Neural cell (in vitro differentiated cells): ENCODE data around the gene IRF2BP1. TPM values are rescaled to one million over a fixed set of nuclear protein-coding genes. Genes with fewer than 3 reads are reported as not detected.

ENCODE experiments used
- H2AFZ ChIP-seq: fragments of 200-600, 300-800 bp; sonication (generic), shearing (Covaris generic); 2 replicates; pipeline ENCODE4 v1.6.0; 2014; ENCODE audit warnings: low read depth, mild to moderate bottlenecking, antibody characterized with exemption, low read length, moderate library complexity
- H3F3A ChIP-seq: fragments of 200-600 bp; shearing (Covaris generic); 2 replicates; pipeline ENCODE4 v1.6.1; 2016; ENCODE audit warnings: mild to moderate bottlenecking, moderate library complexity, mixed read lengths, antibody characterized with exemption, low read length; ENCODE audit not compliant: insufficient read depth, poor library complexity, severe bottlenecking
- H3K27ac ChIP-seq: fragments of 200-600, 300-800 bp; sonication (generic), shearing (Covaris generic); 2 replicates; pipeline ENCODE4 v1.5.1; 2014; ENCODE audit warnings: mild to moderate bottlenecking, low read length, moderate library complexity
- H3K27me3 ChIP-seq: fragments of 300-800, 200-600 bp; sonication (generic), shearing (Covaris generic); 2 replicates; pipeline ENCODE4 v1.6.0; 2014; ENCODE audit warnings: mild to moderate bottlenecking, low read depth, low read length, moderate library complexity; ENCODE audit not compliant: insufficient read depth
- H3K36me3 ChIP-seq: fragments of 300-800, 200-600 bp; sonication (generic), shearing (Covaris generic); 2 replicates; pipeline ENCODE4 v1.5.1; 2014; ENCODE audit warnings: mild to moderate bottlenecking, antibody characterized with exemption, low read length, moderate library complexity; ENCODE audit not compliant: insufficient read depth
- H3K4me2 ChIP-seq: fragments of 300-800, 200-600 bp; sonication (generic), shearing (Covaris generic); 2 replicates; pipeline ENCODE4 v1.6.0; 2014; ENCODE audit warnings: mild to moderate bottlenecking, low read length
- H3K4me3 ChIP-seq: fragments of 300-800, 200-600 bp; sonication (generic), shearing (Covaris generic); 2 replicates; pipeline ENCODE4 v1.5.1; 2014; ENCODE audit warnings: mild to moderate bottlenecking, low read length, moderate library complexity
- H3K79me2 ChIP-seq: fragments of 200-600 bp; shearing (Covaris generic); replicated peaks from 2 replicates; pipeline ENCODE4 v1.6.0; 2014; ENCODE audit warnings: mild to moderate bottlenecking, low read length, moderate library complexity; ENCODE audit not compliant: insufficient read depth
- H3K9ac ChIP-seq: fragments of 300-800, 200-600 bp; sonication (generic), shearing (Covaris generic); 2 replicates; pipeline ENCODE4 v1.6.1; 2016; ENCODE audit warnings: mild to moderate bottlenecking, low read length, mixed read lengths
- H3K9me2 ChIP-seq: fragments of 200-600 bp; shearing (Covaris generic); 2 replicates; pipeline ENCODE4 v1.6.1; 2016; ENCODE audit warnings: mild to moderate bottlenecking, low read length, mixed read lengths; ENCODE audit not compliant: insufficient read depth
- H3K9me3 ChIP-seq: fragments of 200-600, 300-800 bp; sonication (generic), shearing (Covaris generic); 2 replicates; pipeline ENCODE4 v1.6.1; 2016; ENCODE audit warnings: mild to moderate bottlenecking, mixed run types, low read length, moderate library complexity, mixed read lengths
- H4K20me1 ChIP-seq: fragments of 200-600 bp; shearing (Covaris generic); 2 replicates; pipeline ENCODE4 v1.6.1; 2016; ENCODE audit warnings: mild to moderate bottlenecking, mixed run types; ENCODE audit not compliant: insufficient read depth
- EP300 ChIP-seq: fragments of 450-650 bp; conservative IDR thresholded peaks from 2 replicates; pipeline ENCODE4 v1.6.1; 2014; ENCODE audit warnings: antibody characterized with exemption, mild to moderate bottlenecking, moderate library complexity; ENCODE audit not compliant: poor library complexity, severe bottlenecking
- EZH2 ChIP-seq: fragments of 200-600, 300-800 bp; shearing (Covaris generic), sonication (generic); IDR thresholded peaks from 2 replicates; pipeline ENCODE4 v1.6.1; 2014; ENCODE audit warnings: antibody characterized with exemption, low read length, borderline replicate concordance, mild to moderate bottlenecking; ENCODE audit not compliant: insufficient read depth, poor library complexity, severe bottlenecking
- MXI1 ChIP-seq: fragments of 450-650 bp; conservative IDR thresholded peaks from 2 replicates; pipeline ENCODE4 v1.6.1; 2014; ENCODE audit warnings: antibody characterized with exemption, mild to moderate bottlenecking; ENCODE audit not compliant: poor library complexity, severe bottlenecking
- POLR2AphosphoS5 ChIP-seq: IDR thresholded peaks from 2 replicates; pipeline ENCODE4 v1.6.1; 2012
- RAD21 ChIP-seq: fragments of 450-650 bp; conservative IDR thresholded peaks from 2 replicates; pipeline ENCODE4 v1.6.1; 2014; ENCODE audit warnings: antibody characterized with exemption, mild to moderate bottlenecking, moderate library complexity
- SMC3 ChIP-seq: fragments of 450-650 bp; conservative IDR thresholded peaks from 2 replicates; pipeline ENCODE4 v1.6.1; 2014; ENCODE audit warnings: antibody characterized with exemption, mild to moderate bottlenecking, moderate library complexity; ENCODE audit not compliant: poor library complexity
- TAF1 ChIP-seq: IDR thresholded peaks from 2 replicates; pipeline ENCODE4 v1.6.1; 2012; ENCODE audit warnings: low read depth
- polyA plus RNA-seq: library from polyadenylated mRNA; depleted of rRNA; stranded (reverse); fragments of >200 nt; gene quantifications from 2 replicates; pipeline ENCODE4 v1.2.3, GENCODE V29; 2014
- TF ChIP-seq, protein P1 (sequence below): IDR thresholded peaks from 2 replicates; pipeline ENCODE4 v1.6.1; 2012; ENCODE audit warnings: borderline replicate concordance
- TF ChIP-seq, protein P2 (sequence below): fragments of 450-650 bp; IDR thresholded peaks from 2 replicates; pipeline ENCODE4 v1.5.1; 2014; ENCODE audit warnings: antibody characterized with exemption, mild to moderate bottlenecking, moderate library complexity; ENCODE audit not compliant: poor library complexity, severe bottlenecking

IRF2BP1 gene
- polyA plus RNA-seq, 1 donor from 2014 or later, result 26.9 TPM

DNA sequence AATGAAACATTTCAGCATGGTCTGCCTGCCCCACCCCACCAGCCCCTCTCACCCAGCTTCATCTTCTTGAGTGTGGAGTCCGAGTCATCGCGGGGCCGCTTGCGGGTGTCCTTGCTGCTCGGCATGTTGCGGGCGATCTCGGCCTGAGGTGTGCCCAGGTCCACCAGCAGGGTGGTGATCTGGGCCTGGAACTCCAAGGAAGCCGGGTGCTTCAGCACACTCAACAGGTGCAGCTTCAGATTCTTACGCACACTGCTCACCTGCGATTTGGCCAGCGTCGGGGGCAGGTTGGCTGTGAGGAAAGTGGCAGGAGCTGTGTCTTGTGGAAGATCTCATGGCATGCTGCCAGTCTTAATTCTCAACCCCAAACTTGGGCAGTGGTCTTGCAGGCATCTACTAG, 43.7 kb downstream of the IRF2BP1 start:
- Histone ChIP-seq H3K4me3 (no peak overlapping the region), H3K27ac (no peak overlapping the region), H3F3A (no peaks in the 10 kb centered on the region), H3K27me3 (no peaks in the 10 kb centered on the region), H3K36me3 (no peaks in the 10 kb centered on the region), H3K9me2 (no peaks in the 10 kb centered on the region), H2AFZ (no peak overlapping the region), H4K20me1 (no peaks in the 10 kb centered on the region), H3K9ac (no peak overlapping the region), H3K9me3 (peaks cover 4% of the 10 kb centered on the region), H3K4me2 (no peak overlapping the region), H3K79me2 (no peaks in the 10 kb centered on the region)
- TF ChIP-seq TAF1, result no peak

DNA sequence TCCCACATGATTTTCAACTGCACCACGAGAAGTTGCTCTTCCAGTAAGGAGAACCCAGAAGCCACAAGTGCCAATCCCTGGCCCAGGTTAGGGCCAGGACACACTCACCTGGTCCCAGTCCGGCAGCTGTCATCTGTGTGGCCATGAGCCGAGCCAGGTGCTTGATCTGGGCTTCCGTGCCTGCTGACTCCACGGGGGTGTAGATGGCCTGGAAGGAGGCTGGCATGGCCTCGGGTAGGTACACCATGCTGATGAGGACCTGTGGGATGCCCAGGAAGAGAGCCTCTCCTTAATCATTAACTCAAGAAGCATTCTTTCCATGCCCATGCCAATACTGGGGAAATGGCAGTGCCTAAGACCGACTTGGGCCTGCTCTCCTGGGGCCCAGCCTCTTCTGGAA, 51.0 kb downstream of the IRF2BP1 start:
- H3K27me3 ChIP-seq, result no peaks in the 10 kb centered on the region
- H3K9ac ChIP-seq, result no peak overlapping the region
- no peak overlapping the region for H3K4me2 ChIP-seq
- no peaks in the 10 kb centered on the region for H3K9me2 ChIP-seq
- no peaks in the 10 kb centered on the region for H3F3A ChIP-seq
- no peaks in the 10 kb centered on the region for H3K36me3 ChIP-seq
- H3K79me2 ChIP-seq, result no peaks in the 10 kb centered on the region
- H4K20me1 ChIP-seq, result no peaks in the 10 kb centered on the region
- peaks cover 4% of the 10 kb centered on the region for H3K9me3 ChIP-seq
- no peak overlapping the region for H2AFZ ChIP-seq
- H3K4me3 ChIP-seq, result no peak overlapping the region
- TF ChIP-seq SMC3 (no peak), TAF1 (no peak), EZH2 (no peak), MXI1 (no peak), POLR2AphosphoS5 (no peak), EP300 (no peak), RAD21 (no peak)
- TF ChIP-seq, protein P1, sequence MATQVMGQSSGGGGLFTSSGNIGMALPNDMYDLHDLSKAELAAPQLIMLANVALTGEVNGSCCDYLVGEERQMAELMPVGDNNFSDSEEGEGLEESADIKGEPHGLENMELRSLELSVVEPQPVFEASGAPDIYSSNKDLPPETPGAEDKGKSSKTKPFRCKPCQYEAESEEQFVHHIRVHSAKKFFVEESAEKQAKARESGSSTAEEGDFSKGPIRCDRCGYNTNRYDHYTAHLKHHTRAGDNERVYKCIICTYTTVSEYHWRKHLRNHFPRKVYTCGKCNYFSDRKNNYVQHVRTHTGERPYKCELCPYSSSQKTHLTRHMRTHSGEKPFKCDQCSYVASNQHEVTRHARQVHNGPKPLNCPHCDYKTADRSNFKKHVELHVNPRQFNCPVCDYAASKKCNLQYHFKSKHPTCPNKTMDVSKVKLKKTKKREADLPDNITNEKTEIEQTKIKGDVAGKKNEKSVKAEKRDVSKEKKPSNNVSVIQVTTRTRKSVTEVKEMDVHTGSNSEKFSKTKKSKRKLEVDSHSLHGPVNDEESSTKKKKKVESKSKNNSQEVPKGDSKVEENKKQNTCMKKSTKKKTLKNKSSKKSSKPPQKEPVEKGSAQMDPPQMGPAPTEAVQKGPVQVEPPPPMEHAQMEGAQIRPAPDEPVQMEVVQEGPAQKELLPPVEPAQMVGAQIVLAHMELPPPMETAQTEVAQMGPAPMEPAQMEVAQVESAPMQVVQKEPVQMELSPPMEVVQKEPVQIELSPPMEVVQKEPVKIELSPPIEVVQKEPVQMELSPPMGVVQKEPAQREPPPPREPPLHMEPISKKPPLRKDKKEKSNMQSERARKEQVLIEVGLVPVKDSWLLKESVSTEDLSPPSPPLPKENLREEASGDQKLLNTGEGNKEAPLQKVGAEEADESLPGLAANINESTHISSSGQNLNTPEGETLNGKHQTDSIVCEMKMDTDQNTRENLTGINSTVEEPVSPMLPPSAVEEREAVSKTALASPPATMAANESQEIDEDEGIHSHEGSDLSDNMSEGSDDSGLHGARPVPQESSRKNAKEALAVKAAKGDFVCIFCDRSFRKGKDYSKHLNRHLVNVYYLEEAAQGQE, result no peak
- TF ChIP-seq, protein P2, sequence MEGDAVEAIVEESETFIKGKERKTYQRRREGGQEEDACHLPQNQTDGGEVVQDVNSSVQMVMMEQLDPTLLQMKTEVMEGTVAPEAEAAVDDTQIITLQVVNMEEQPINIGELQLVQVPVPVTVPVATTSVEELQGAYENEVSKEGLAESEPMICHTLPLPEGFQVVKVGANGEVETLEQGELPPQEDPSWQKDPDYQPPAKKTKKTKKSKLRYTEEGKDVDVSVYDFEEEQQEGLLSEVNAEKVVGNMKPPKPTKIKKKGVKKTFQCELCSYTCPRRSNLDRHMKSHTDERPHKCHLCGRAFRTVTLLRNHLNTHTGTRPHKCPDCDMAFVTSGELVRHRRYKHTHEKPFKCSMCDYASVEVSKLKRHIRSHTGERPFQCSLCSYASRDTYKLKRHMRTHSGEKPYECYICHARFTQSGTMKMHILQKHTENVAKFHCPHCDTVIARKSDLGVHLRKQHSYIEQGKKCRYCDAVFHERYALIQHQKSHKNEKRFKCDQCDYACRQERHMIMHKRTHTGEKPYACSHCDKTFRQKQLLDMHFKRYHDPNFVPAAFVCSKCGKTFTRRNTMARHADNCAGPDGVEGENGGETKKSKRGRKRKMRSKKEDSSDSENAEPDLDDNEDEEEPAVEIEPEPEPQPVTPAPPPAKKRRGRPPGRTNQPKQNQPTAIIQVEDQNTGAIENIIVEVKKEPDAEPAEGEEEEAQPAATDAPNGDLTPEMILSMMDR, result no peak
- no peak overlapping the region for H3K27ac ChIP-seq

Other genes with a start within 250 kb of the IRF2BP1 start
- 18.9 and 19.2 TPM in 2 replicates for gene EML2, start 246.7 kb downstream of the IRF2BP1 start, polyA plus RNA-seq
- gene GIPR, start 217.9 kb downstream of the IRF2BP1 start, polyA plus RNA-seq, result 6.4 and 13.1 TPM in 2 replicates
- 333 and 372 TPM in 2 replicates for gene SNRPD2, start 194.2 kb downstream of the IRF2BP1 start, polyA plus RNA-seq
- 6.8 and 8.4 TPM in 2 replicates for gene QPCTL, start 193.5 kb downstream of the IRF2BP1 start, polyA plus RNA-seq
- gene FBXO46, start 155.2 kb downstream of the IRF2BP1 start, polyA plus RNA-seq, result 12.5 and 13.2 TPM in 2 replicates
- not detected in 2 replicates for gene MEIOSIN, start 152.7 kb downstream of the IRF2BP1 start, polyA plus RNA-seq
- gene SIX5, start 116.9 kb downstream of the IRF2BP1 start, polyA plus RNA-seq, result 0.50 TPM in 1 of 2 replicates, not detected in the other
- gene DMPK, start 103.7 kb downstream of the IRF2BP1 start, polyA plus RNA-seq, result 34.3 and 50.1 TPM in 2 replicates
- 20.4 and 28.5 TPM in 2 replicates for gene DMWD, start 93.3 kb downstream of the IRF2BP1 start, polyA plus RNA-seq
- gene RSPH6A, start 70.8 kb downstream of the IRF2BP1 start, polyA plus RNA-seq, result not detected in 2 replicates
- 22.2 and 33.9 TPM in 2 replicates for gene SYMPK, start 23.0 kb downstream of the IRF2BP1 start, polyA plus RNA-seq
- gene FOXA3, start 21.8 kb downstream of the IRF2BP1 start, polyA plus RNA-seq, result not detected in 2 replicates
- gene MYPOP, start 16.5 kb upstream of the IRF2BP1 start, polyA plus RNA-seq, result 0.90 and 2.3 TPM in 2 replicates
- gene NANOS2, start 28.6 kb upstream of the IRF2BP1 start, polyA plus RNA-seq, result 0.18 and 0.64 TPM in 2 replicates
- gene NOVA2, start 87.7 kb upstream of the IRF2BP1 start, polyA plus RNA-seq, result 7.6 and 9.3 TPM in 2 replicates
- 0.82 and 1.4 TPM in 2 replicates for gene CCDC61, start 109.3 kb upstream of the IRF2BP1 start, polyA plus RNA-seq
- gene PGLYRP1, start 136.9 kb upstream of the IRF2BP1 start, polyA plus RNA-seq, result not detected in 2 replicates
- gene IGFL4, start 154.9 kb upstream of the IRF2BP1 start, polyA plus RNA-seq, result 4.4 and 5.2 TPM in 2 replicates
- not detected in 2 replicates for gene IGFL3, start 238.5 kb upstream of the IRF2BP1 start, polyA plus RNA-seq